ENCODE results near the gene SH2D4B.
A peak's percentile ranks its signal among the peaks of the same experiment; 100 is the strongest.

The SH2D4B gene

GRCh38 chr10:80537736-80538480 is at the start of gene SH2D4B:
SH2D4B (plus strand) TSS chr10:80537902; CDS start chr10:80538332, 430 bp downstream.
- no peak for DNase-seq

GRCh38 chr10:80488539-80489066 is 49.1 kb upstream of the SH2D4B start:
- no peak for DNase-seq

GRCh38 chr10:80489371-80490112 is 48.2 kb upstream of the SH2D4B start:
- DNase-seq: no peak

- no peak for DNase-seq
Measured at GRCh38 chr10:80491251-80492102, 46.2 kb upstream of the SH2D4B start.

- no peak for DNase-seq
Measured at GRCh38 chr10:80492848-80493521, 44.7 kb upstream of the SH2D4B start.

- DNase-seq: no peak
Measured at GRCh38 chr10:80493522-80494051, 44.1 kb upstream of the SH2D4B start.

GRCh38 chr10:80496555-80497172 is 41.0 kb upstream of the SH2D4B start:
- no peak for DNase-seq

GRCh38 chr10:80497187-80498077 is 40.3 kb upstream of the SH2D4B start:
- DNase-seq: no peak

- no peak for DNase-seq
Measured at GRCh38 chr10:80498078-80498832, 39.4 kb upstream of the SH2D4B start.

GRCh38 chr10:80498833-80499741 is 38.6 kb upstream of the SH2D4B start:
- DNase-seq: peak; percentile 71

GRCh38 chr10:80500572-80501380 is 36.9 kb upstream of the SH2D4B start:
- peak; percentile 69 for DNase-seq

GRCh38 chr10:80501381-80501912 is 36.3 kb upstream of the SH2D4B start:
- DNase-seq: no peak

- DNase-seq: no peak
Measured at GRCh38 chr10:80501913-80502521, 35.7 kb upstream of the SH2D4B start.

- DNase-seq: no peak
Measured at GRCh38 chr10:80502621-80503583, 34.8 kb upstream of the SH2D4B start.

GRCh38 chr10:80503584-80504157 is 34.0 kb upstream of the SH2D4B start:
- no peak for DNase-seq

Data from right forelimb (tissue), 1 donor.